Loucy (cell line): ENCODE measurements around the gene MEIOSIN.

Source experiments
- EZH2phosphoT487 ChIP-seq: fragments of 200-600 bp; IDR thresholded peaks from 2 replicates; pipeline ENCODE4 v1.6.1; 2018; ENCODE audit warnings: antibody characterized with exemption, mild to moderate bottlenecking, moderate library complexity, borderline replicate concordance
- TF ChIP-seq, protein P1 (sequence below): fragments of 200-600 bp; sonication (generic); conservative IDR thresholded peaks from 2 replicates; pipeline ENCODE4 v1.5.1; 2014; ENCODE audit warnings: mild to moderate bottlenecking, antibody characterized with exemption, low read length

DNA sequence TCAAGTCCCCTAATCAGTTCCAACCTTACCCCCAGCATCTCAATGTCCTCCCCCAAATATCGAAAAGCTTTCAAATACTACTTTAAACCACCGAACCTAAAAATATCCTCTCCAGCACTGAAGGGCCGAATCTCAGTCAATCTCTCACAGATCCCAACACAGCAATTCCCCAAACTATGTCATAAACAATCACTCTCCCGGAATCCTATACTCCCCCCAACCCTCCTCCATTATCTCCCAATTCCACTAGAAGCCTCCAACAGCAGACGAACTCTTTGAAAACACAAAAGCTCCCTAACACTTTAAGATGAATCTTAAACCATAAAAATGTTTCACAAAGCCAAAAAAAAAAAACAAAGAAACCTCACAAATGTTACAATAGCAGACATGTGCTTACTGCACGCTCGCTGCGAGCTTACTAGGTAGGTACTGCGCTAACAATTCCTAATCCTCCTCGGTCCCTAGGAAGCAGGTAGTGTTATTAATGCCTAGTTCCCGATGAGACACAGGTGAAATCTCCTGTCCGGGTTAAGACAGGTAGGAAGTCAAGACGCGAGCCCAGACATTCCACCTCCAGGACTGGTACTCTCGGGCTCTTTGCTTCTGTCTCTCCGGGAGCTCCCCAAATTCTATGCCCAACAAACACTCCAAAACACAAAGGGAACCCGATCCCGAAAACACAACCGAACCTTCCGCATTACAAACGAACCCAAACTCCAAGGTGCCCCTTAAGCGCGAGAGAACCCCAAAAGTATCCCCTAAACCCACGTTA is 16.7 kb upstream of the MEIOSIN start:
- TF ChIP-seq, protein P1, sequence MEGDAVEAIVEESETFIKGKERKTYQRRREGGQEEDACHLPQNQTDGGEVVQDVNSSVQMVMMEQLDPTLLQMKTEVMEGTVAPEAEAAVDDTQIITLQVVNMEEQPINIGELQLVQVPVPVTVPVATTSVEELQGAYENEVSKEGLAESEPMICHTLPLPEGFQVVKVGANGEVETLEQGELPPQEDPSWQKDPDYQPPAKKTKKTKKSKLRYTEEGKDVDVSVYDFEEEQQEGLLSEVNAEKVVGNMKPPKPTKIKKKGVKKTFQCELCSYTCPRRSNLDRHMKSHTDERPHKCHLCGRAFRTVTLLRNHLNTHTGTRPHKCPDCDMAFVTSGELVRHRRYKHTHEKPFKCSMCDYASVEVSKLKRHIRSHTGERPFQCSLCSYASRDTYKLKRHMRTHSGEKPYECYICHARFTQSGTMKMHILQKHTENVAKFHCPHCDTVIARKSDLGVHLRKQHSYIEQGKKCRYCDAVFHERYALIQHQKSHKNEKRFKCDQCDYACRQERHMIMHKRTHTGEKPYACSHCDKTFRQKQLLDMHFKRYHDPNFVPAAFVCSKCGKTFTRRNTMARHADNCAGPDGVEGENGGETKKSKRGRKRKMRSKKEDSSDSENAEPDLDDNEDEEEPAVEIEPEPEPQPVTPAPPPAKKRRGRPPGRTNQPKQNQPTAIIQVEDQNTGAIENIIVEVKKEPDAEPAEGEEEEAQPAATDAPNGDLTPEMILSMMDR, result no peak
- no peak for TF ChIP-seq EZH2phosphoT487
